ENCODE data around the gene RIN3. TPM values are rescaled to one million over a fixed set of nuclear protein-coding genes. Genes with fewer than 3 reads are reported as not detected.
A peak's percentile ranks its signal among the peaks of the same experiment; 100 is the strongest.

Gene RIN3
- total and polyA plus RNA-seq, 10 of the 15 experiments (the other 5 are each of a cell fraction or from before 2014, with no cell fraction given): 0.91 to 23.3 (median 6.3) TPM

GRCh38 chr14:92577321-92577742 is 63.8 kb downstream of the RIN3 start (continued):
- TF ChIP-seq, protein P1, sequence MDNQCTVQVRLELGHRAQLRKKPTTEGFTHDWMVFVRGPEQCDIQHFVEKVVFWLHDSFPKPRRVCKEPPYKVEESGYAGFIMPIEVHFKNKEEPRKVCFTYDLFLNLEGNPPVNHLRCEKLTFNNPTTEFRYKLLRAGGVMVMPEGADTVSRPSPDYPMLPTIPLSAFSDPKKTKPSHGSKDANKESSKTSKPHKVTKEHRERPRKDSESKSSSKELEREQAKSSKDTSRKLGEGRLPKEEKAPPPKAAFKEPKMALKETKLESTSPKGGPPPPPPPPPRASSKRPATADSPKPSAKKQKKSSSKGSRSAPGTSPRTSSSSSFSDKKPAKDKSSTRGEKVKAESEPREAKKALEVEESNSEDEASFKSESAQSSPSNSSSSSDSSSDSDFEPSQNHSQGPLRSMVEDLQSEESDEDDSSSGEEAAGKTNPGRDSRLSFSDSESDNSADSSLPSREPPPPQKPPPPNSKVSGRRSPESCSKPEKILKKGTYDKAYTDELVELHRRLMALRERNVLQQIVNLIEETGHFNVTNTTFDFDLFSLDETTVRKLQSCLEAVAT (IDR thresholded peaks at IDR 0.05): peak; percentile 85
- TF ChIP-seq LARP7 (IDR thresholded peaks at IDR 0.05) (no peak), STAT3 (IDR thresholded peaks at IDR 0.05; ENCODE audit: low read depth, low read length) (no peak), MTA2 (IDR thresholded peaks at IDR 0.05; ENCODE audit: low read depth) (peak; percentile 62; the same call in 1 of the 2 replicates), CREB1 (IDR thresholded peaks at IDR 0.05; ENCODE audit: low read depth) (no peak), ZZZ3 (IDR thresholded peaks at IDR 0.05; ENCODE audit: control insufficient read depth, insufficient read length, low read depth) (no peak), NBN (IDR thresholded peaks at IDR 0.05) (peak; percentile 79), TAF1 (IDR thresholded peaks at IDR 0.05; ENCODE audit: borderline replicate concordance, low read depth, low read length) (no peak), TARDBP (IDR thresholded peaks at IDR 0.05; ENCODE audit: borderline replicate concordance) (no peak)

- TF ChIP-seq CEBPB (IDR thresholded peaks at IDR 0.05; ENCODE audit: borderline replicate concordance in 1 of 2, low read depth in 2 of 2, low read length in 2 of 2) (no peak), RUNX3 (IDR thresholded peaks at IDR 0.05; ENCODE audit: low read length) (no peak), BHLHE40 (IDR thresholded peaks at IDR 0.05; ENCODE audit: borderline replicate concordance in 1 of 2, low read depth in 2 of 2, low read length in 1 of 2) (no peak), PAX5 (IDR thresholded peaks at IDR 0.05; ENCODE audit: borderline replicate concordance, low read depth, low read length) (no peak), ATF2 (IDR thresholded peaks at IDR 0.05; ENCODE audit: low read length) (no peak), CBFB (IDR thresholded peaks at IDR 0.05; ENCODE audit: low read depth) (no peak), SMAD5 (IDR thresholded peaks at IDR 0.05; ENCODE audit: low read depth) (no peak)
- TF ChIP-seq, protein P2, sequence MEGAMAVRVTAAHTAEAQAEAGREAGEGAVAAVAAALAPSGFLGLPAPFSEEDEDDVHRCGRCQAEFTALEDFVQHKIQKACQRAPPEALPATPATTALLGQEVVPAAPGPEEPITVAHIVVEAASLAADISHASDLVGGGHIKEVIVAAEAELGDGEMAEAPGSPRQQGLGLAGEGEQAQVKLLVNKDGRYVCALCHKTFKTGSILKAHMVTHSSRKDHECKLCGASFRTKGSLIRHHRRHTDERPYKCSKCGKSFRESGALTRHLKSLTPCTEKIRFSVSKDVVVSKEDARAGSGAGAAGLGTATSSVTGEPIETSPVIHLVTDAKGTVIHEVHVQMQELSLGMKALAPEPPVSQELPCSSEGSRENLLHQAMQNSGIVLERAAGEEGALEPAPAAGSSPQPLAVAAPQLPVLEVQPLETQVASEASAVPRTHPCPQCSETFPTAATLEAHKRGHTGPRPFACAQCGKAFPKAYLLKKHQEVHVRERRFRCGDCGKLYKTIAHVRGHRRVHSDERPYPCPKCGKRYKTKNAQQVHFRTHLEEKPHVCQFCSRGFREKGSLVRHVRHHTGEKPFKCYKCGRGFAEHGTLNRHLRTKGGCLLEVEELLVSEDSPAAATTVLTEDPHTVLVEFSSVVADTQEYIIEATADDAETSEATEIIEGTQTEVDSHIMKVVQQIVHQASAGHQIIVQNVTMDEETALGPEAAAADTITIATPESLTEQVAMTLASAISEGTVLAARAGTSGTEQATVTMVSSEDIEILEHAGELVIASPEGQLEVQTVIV (IDR thresholded peaks at IDR 0.05; ENCODE audit: borderline replicate concordance, partially characterized antibody): no peak
- TF ChIP-seq, protein P3, sequence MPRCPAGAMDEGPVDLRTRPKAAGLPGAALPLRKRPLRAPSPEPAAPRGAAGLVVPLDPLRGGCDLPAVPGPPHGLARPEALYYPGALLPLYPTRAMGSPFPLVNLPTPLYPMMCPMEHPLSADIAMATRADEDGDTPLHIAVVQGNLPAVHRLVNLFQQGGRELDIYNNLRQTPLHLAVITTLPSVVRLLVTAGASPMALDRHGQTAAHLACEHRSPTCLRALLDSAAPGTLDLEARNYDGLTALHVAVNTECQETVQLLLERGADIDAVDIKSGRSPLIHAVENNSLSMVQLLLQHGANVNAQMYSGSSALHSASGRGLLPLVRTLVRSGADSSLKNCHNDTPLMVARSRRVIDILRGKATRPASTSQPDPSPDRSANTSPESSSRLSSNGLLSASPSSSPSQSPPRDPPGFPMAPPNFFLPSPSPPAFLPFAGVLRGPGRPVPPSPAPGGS (IDR thresholded peaks at IDR 0.05; ENCODE audit: borderline replicate concordance, insufficient read depth, low read depth, low read length, poor library complexity, severe bottlenecking): no peak
- no peak for ATAC-seq
- Histone ChIP-seq H3K4me2 (ENCODE audit: control insufficient read depth, insufficient read depth) (no peak overlapping the region), H3K4me3 (no peak overlapping the region), H3K27ac (ENCODE audit: control insufficient read depth, insufficient read depth) (no peak overlapping the region), H3K4me1 (ENCODE audit: control insufficient read depth, insufficient read depth, low read length) (peaks cover 52% of the 10 kb centered on the region), H3K9ac (ENCODE audit: control insufficient read depth, insufficient read depth, low read length) (no peak overlapping the region), H4K20me1 (ENCODE audit: control insufficient read depth, insufficient read depth) (no peaks in the 10 kb centered on the region), H3K9me3 (replicated peaks; ENCODE audit: control insufficient read depth, insufficient read depth, low read length) (no peaks in the 10 kb centered on the region; the same call in 2 of the 3 replicates), H2AFZ (ENCODE audit: control insufficient read depth, low read depth, low read length) (no peak overlapping the region), H3K36me3 (ENCODE audit: control insufficient read depth in 2 of 2, insufficient read depth in 2 of 2, low read length in 1 of 2) (no peaks in the 10 kb centered on the region; a peak in 1 of 4 replicates), H3K27me3 (replicated peaks in 1 of 2; ENCODE audit: control insufficient read depth in 2 of 2, insufficient read depth in 2 of 2, low read length in 1 of 2) (no peaks in the 10 kb centered on the region), H3K79me2 (ENCODE audit: control insufficient read depth, insufficient read depth, low read length) (no peaks in the 10 kb centered on the region)
- ChIA-PET SMC1A (ENCODE audit: uncharacterized antibody, unreplicated experiment) (interaction anchor here (0.9 to 6.7 kb wide), 8 partner anchors 8 to 318 kb away, joined by 4 to 108 read pairs (median 14); no protein-coding TSS in a partner anchor), RAD21 (ENCODE audit: unreplicated experiment) (interaction anchor here (2.4 to 3.1 kb wide), 5 partner anchors 9 to 98 kb away, joined by 9 to 66 read pairs (median 30); no protein-coding TSS in a partner anchor), POLR2A (interaction anchor here (1.1 to 3.2 kb wide), 2 partner anchors 10 kb away, joined by 5 to 34 read pairs; no protein-coding TSS in a partner anchor), CTCF (interaction anchor here (1.3 to 3.6 kb wide), 7 partner anchors 8 to 320 kb away, joined by 3 to 35 read pairs (median 5); no protein-coding TSS in a partner anchor)
- WGBS (ENCODE audit: insufficient coverage, insufficient replicate concordance, low lambda C conversion rate, missing lambda C conversion rate): 91% methylated on average over 3 of the region's 3 CpGs
- in situ Hi-C loops (cut with MboI) (no loop called here), intact Hi-C loops (cut with micrococcal nuclease; ENCODE audit: unreplicated experiment) (no loop called here)
- no TSS peak for BruUV-seq (replicated peaks)
- no peak for FAIRE-seq
- no peak for DNase-seq (ENCODE audit: low read depth, low spot score)
Observed at GRCh38 chr14:92578511-92578910, 64.9 kb downstream of the RIN3 start.
